22Rv1 (cell line): ENCODE measurements around the gene YPEL1.

Source experiments
- CTCF ChIP-seq: fragments of 450-650 bp; IDR thresholded peaks from 2 replicates; pipeline ENCODE4 v1.5.1; 2017; ENCODE audit warnings: mild to moderate bottlenecking
- ZFX ChIP-seq: fragments of 450-650 bp; IDR thresholded peaks from 2 replicates; pipeline ENCODE4 v1.6.1; 2017; ENCODE audit warnings: antibody characterized with exemption, borderline replicate concordance

- no peak for TF ChIP-seq CTCF
- no peak for TF ChIP-seq ZFX
These were observed 52.2 kb downstream of the YPEL1 start for GRCh38 chr22:21683401-21683811.
